Measurements from ENCODE around the gene EFCC1.
"Not testable (repeated sequence)": the region's sequence is repeated elsewhere in the genome, so short reads cannot be mapped to it uniquely, and the experiment has no call there.

The EFCC1 gene

GRCh38 chr3:129063841-129064482 lies 62.9 kb downstream of the EFCC1 start:
- TF ChIP-seq CTCF (IDR thresholded peaks at IDR 0.05; ENCODE audit: low read depth, low read length), result no peak
- H3K4me3 ChIP-seq (ENCODE audit: low read depth, low read length), result no peak overlapping the region

GRCh38 chr3:129065016-129065719 lies 64.1 kb downstream of the EFCC1 start:
- TF ChIP-seq CTCF (IDR thresholded peaks at IDR 0.05; ENCODE audit: low read depth, low read length), result no peak
- H3K4me3 ChIP-seq (ENCODE audit: low read depth, low read length), result no peak overlapping the region

GRCh38 chr3:129065720-129066073 lies 64.6 kb downstream of the EFCC1 start:
- H3K4me3 ChIP-seq (ENCODE audit: low read depth, low read length), result no peak overlapping the region
- no peak for TF ChIP-seq CTCF (IDR thresholded peaks at IDR 0.05; ENCODE audit: low read depth, low read length)

- not testable (repeated sequence) for H3K4me3 ChIP-seq (ENCODE audit: low read depth, low read length)
Observed at GRCh38 chr3:129067719-129068118, 66.6 kb downstream of the EFCC1 start.

GRCh38 chr3:129068291-129068886 lies 67.3 kb downstream of the EFCC1 start:
- peak overlapping the region; percentile 17; the same call in 1 of the 2 replicates for H3K4me3 ChIP-seq (ENCODE audit: low read depth, low read length)
- TF ChIP-seq CTCF (IDR thresholded peaks at IDR 0.05; ENCODE audit: low read depth, low read length), result no peak

GRCh38 chr3:129069313-129070085 lies 68.4 kb downstream of the EFCC1 start:
- H3K4me3 ChIP-seq (ENCODE audit: low read depth, low read length), result not testable (repeated sequence)

GRCh38 chr3:129070086-129070885 lies 69.2 kb downstream of the EFCC1 start:
- no peak for TF ChIP-seq CTCF (IDR thresholded peaks at IDR 0.05; ENCODE audit: low read depth, low read length)
- no peak overlapping the region for H3K4me3 ChIP-seq (ENCODE audit: low read depth, low read length)

Measured in WI38 (cell line).